NCI-H187 treated with DMSO at 0.1 percent for 48 hours (cell line): ENCODE measurements around the gene BMP8B.
"Not testable (repeated sequence)": the region's sequence is repeated elsewhere in the genome, so short reads cannot be mapped to it uniquely, and the experiment has no call there.

Source experiments
- DNase-seq: peaks from one replicate; lab custom pipeline; 2025; lab: John Stamatoyannopoulos, UW

BMP8B gene

DNA sequence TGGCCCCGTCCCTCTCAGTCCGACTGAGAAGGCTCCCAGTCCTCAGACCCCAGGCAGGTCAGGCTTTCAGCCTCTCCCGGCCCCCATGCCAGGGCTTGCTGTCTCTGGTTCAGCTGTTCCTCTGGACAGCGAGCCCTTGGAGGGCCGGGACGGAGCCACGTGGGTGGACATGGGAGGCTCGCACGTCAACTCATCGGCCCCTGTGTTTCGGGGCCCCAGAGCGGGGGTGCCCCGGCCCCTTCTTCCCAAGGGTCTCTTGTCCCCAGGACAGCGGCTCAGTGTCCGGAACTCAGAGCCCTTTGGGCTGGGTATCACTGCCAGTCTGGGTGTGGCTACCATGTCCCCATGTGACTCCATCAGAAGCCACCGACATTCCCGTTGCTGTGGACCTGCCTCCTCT is 10.8 kb downstream of the BMP8B start:
- not testable (repeated sequence) for DNase-seq

- no peak for DNase-seq
These were observed 11.4 kb downstream of the BMP8B start for GRCh38 chr1:39777306-39777705.

GRCh38 chr1:39776886-39777285 is 11.8 kb downstream of the BMP8B start:
- DNase-seq, result no peak

DNA sequence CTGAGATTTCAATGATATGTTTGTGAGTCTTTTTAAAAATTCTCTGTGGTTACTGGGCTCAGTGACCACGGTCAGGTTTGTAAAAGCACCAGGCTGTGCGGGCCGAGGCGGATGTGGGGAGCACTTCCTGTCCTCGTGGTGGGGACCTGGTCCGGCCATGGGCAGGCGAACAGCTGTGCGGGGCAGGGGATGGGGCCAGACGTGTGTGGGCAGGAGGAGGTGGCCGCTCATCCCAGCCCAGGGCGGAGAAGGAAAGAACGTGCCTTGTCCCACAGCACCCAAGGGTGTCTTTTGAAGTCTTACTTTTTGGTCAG is 12.3 kb downstream of the BMP8B start:
- DNase-seq, result no peak

GRCh38 chr1:39775676-39776399 is 12.8 kb downstream of the BMP8B start:
- DNase-seq, result not testable (repeated sequence)

DNA sequence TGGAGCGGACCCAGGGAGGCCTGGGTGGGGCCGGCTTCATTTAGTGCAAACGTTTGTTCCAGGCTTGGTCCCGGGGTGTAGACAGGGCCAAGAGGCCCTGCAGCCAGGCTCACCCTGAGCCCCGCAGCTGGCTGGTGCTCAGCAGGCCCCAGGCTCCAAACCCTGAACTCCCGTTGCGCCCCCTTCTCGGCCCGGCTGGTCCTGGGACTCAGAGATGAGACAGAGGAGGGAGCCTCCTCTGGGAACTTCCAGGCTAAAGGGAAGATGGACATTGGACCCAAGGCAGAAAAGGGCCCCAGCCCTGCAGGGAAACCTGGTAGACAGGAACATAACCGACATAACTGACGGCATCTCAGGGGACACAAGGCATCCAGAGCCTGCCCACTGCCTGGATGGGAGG is 13.5 kb downstream of the BMP8B start:
- not testable (repeated sequence) for DNase-seq

DNA sequence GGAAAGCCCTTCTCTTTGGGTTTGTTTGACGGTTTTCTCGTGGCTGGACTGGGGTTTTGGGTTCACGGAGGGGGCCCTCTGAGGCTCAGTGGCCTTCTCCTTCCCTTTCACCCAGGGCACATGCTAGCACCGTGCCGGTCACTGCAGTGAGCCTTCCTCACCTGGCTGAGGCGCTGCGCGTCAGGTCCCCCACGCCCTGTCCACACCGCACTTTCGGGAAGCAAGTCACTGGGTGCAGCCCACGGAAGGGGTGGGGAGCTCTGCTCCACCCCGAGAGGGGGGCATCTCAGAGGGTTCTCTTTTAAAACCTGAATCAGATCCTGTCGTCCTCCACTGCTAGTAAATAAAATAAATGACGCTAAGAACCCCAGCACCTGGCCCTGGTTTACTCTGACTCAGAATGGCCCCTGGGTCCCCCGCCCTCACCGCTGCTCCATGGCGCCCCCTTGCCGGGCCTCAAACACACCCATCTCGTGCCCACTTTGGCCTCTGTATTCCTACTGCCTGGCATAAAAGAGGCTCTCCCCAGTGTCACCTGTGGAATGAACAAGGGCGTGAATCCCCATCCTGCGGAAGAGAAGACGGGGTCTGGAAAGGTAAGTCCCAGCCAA is 15.2 kb downstream of the BMP8B start:
- DNase-seq, result not testable (repeated sequence)

DNA sequence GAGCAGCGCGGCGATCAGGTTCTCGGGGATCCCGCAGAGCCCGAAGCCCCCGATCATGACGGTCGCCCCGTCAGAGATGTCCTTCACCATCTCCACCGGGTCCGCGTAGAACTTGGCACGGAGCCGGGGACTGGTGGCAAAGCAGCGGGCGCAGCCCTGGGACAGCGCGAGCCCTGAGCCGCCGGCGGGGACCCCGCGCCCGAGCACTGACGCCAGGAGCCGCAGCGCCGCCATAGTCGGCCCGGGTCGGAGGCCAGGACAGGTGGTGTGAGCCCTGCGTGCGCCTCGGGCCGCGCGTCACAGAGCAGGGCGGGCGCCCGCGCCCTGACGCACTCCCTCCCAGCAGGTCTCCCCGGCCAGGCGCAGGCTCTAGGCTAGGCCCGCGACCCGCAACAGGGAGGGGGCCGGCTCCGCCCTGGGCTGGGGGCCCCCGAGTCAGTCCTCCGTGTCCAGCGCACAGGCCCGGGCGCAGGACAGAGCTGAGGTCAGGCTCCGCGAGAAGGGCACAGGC is 17.6 kb downstream of the BMP8B start, which contains the start of gene OXCT2:
TSS of gene OXCT2 (minus strand) at position 327 of the 511 bp plus-strand sequence. CDS start at position 234, 93 bp downstream.
- DNase-seq, result not testable (repeated sequence)

- not testable (repeated sequence) for DNase-seq
These were observed 18.3 kb downstream of the BMP8B start for GRCh38 chr1:39770100-39771021.

- not testable (repeated sequence) for DNase-seq
These were observed 19.2 kb downstream of the BMP8B start for GRCh38 chr1:39769502-39769901.

DNA sequence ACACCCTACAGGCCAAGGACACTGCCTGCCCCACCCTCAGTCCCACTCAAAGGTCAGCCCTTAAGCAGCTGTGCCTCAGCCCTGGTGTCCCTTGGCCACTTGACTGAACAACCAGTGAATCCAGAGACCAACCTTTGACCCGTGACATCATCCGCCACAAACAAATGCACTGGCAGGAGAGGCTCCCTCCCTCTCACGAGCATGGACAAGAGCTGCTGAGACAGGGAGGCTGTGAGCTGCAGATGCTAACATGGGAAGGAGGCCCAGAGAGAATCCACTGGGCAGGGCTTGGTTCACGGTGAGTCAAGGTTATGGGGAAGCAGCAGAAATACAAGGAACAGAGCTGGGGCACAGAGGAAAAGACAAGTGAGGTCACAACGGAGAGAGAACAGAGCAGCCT is 22.2 kb downstream of the BMP8B start:
- not testable (repeated sequence) for DNase-seq

DNA sequence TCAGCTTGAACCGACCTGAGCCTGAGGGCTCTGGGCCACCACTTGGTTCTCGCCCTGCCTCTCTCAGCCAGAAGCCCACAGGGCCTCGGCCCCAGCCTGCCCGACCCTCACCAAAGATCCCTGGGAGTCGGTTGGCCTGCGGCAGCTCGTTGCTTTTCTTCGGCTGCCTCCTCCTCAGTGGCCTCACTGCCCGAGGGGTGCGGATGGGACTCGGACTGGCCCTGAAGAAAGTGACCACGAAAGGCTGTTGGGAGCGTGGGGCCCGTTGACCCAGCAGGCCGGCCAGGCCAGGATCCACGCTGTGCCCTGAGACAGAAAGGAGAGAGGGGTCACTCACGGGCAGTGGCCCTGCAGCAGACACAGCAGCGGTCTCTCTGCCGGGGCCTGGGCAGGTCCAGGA is 24.2 kb downstream of the BMP8B start:
- not testable (repeated sequence) for DNase-seq

DNA sequence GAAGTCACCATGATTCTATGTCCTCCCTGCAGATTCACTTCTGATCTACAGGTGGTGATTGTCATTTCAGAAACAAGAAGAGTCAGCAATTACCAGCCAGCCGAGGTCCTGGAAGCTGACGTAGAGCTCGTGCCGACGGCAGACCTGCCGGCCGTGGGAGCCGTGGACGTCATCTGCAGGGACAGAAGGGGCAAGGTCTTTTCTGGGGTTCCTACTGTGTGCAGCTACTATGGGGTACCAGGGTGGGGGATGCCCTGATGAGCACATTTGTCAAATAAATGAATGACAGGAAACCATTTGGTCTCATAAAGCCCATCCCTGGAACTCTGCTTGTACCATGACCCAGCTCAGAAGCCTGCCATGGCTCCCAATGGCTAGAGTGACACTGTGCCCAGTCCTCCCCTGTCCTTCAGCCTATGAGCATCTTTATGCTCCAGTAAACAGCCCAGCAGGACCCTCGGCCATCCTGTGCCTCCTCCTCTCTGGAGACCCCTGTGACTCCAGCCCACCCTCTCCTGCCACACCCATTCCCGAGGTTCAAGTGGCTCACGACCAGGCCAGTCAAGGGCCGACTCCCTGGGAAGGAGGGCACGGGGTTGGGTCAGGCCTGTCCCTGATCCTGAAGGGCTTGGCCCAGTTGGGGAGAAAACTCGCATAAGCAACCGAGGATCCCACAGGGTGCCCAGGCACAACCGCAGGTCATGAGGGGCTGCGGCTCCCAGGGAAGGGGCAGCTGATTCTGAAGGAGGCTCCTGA is 24.9 kb downstream of the BMP8B start:
- DNase-seq, result not testable (repeated sequence)

DNA sequence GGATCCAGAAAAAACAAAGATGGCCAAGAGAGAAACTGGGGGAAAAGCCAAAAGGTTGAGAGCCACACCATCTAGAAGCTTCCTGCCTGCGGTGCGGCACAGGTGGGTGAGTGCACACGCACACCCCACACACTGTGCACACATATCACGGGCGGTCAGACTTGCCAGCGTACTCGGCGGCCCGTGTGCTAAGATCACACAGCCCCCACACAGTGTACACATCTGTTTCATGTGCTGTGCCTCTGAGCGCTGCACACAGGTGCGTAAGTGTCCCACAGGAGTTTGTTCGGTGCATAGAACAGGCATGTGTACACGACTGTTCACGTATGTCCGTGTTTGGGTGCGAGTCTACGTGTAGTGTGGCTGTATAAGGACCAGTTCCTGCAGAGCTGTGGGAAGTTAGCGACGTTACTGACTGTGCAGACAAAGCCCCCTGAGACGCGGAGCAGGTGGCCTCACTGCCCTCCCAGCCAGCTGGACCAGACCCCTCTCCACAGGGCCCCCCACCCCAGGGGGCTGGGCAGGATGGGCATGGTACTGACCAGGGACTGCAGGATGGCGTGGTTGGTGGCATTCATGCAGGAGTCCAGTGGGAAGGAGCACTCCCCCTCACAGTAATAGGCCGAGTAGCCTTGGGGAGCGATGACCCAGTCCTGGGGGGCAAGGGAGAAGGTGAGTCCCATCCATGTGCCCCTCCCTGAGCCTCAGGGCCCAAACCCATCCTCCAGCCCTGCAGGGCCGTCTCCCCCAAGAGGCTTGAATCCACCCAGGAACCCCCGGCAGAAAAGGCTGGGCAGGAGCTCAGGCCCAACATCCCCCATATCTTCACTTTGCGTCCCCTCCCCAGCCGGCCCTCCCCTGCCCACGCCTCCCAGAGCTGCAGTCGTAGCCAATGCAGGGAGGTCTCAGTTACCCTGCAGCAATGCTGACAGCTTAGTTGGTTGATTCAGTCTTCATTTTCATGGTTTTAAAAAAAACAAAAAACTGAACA is 25.8 kb downstream of the BMP8B start:
- DNase-seq, result no peak

DNA sequence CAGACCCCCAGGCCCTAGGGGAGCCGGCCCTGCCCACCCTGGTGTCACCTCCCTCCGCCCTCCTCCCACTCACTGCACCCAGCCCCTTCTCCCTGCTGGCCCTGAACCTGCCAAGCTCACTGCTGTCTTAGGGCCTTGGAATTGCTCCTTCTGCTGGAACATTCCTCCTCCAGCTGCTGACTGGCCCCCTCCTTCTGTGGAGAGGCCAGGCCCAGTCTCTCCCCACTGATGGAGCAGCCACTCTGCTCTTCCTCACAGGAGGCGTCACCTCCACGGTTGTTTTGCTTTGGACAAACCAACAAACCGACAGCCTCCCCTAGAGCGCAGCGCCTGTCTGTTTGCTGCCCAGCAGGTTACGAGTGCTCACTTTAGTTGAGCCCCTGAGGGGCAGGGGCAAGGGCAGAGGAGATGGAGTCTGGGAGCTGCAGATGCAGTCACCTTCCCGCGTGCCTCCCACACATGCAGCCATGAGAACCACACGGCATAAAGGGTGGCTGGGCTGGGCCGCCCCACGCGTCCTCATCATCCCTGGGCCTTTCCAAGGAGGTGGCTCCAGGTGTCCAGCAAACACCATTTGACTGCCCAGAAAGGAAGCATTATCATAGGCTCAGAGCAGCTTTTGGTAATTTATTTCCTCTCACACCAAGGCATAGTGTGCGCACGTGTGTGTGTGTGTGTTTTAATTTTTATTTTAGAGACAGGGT is 27.0 kb downstream of the BMP8B start:
- no peak for DNase-seq

GRCh38 chr1:39761016-39761415 is 27.6 kb downstream of the BMP8B start:
- no peak for DNase-seq

GRCh38 chr1:39760074-39761008 is 28.3 kb downstream of the BMP8B start:
- no peak for DNase-seq

DNA sequence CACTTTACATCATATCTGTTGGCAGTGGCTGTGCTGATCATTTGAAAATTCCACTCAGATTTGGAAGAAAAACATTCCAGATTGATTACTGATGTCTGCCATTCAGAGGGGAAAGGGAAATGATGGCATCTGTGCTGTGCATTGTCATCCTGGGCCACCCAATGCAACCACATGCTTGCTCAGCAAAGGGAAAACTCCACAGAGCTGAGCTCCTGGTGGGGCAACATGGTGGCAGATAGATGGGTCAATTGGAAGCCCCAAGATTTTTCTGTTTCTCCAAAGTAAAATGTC is 29.3 kb downstream of the BMP8B start:
- no peak for DNase-seq
